Limb (tissue), 2 donors: ENCODE data around the gene THAP2.

Experiments used
- DNase-seq, 2 donors: peaks; one replicate each; pipeline ENCODE4 v3.0.0-alpha.2; 2016; ENCODE audit errors: extremely low spot score in 2 of 2

THAP2 gene

DNA sequence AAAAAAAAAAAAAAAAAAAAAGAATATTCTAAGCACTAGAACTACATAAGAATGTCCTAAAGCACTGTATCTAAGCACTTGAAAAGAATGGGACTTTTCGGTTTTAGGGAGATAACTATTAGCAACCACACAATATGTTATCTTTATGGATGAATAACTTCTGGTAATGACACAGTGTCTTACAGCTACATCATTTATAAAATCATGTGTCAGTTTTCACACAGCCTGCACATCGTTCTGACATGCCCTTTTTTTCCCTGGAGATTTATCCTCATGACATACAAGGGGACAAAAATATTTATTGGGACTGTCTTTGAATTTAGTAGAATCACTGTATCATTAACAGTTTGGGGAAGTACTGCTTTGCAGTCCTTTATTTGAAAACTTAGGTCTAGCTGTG is 39.1 kb downstream of the THAP2 start:
- no peak for DNase-seq

DNA sequence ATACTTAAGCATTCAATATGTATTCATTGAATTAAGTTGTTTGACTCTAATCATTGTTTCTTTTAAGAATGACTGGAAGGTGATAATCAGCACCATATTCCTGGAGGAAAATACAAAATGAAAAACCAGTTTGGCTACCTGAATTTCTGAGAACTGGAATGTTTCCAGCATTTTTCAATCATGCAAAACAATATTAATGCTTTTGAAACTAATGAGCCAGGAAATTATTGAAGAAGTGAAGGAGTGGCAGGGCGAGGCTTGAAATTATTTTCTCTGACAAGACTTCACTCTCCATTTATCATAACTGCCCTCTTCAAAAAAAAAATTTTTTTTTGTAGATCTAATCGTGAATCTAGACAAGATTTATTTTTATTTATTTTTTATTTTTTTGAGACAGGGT is 40.8 kb downstream of the THAP2 start:
- DNase-seq = no peak

- DNase-seq = no peak
These were observed 44.6 kb downstream of the THAP2 start for GRCh38 chr12:71708658-71709057.

GRCh38 chr12:71710276-71711125 is 46.4 kb downstream of the THAP2 start:
- no peak for DNase-seq

GRCh38 chr12:71718611-71719010 is 54.5 kb downstream of the THAP2 start:
- DNase-seq = no peak

DNA sequence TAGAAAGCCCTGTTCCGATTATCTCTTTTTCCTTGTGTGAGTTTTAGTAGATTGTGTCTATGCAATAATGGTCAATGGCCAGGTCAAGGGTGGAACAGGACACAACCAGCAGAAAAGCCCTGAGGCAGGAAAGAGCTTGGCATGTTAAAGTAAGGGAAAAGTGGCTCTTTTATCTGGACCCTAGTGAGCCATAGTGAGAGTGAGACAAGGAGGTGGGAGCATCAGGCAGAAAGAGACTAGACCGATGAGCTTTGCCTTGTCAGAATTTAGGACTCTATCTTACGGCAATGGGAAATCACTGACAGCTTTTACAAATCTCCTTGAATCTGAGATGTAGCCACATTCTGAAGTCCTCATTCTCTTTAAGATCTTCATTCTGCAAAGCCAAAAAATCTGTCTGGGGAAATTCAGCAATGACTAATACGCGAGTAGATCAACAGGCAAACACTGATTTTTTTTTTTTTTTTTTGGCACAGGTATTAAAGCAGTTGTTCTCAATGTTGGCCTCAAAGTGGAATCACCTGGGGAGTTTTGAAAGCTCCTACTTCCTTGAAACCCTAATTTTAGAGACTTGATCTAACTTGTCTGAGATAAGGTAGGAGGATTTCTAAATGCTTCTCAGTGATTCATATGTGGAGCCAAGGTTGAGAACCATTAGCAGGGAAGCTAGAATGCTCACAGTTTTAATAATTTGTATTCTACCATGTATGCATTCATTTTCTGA is 55.7 kb downstream of the THAP2 start:
- no peak for DNase-seq

- no peak for DNase-seq
These were observed 57.8 kb downstream of the THAP2 start for GRCh38 chr12:71721783-71722505.

DNA sequence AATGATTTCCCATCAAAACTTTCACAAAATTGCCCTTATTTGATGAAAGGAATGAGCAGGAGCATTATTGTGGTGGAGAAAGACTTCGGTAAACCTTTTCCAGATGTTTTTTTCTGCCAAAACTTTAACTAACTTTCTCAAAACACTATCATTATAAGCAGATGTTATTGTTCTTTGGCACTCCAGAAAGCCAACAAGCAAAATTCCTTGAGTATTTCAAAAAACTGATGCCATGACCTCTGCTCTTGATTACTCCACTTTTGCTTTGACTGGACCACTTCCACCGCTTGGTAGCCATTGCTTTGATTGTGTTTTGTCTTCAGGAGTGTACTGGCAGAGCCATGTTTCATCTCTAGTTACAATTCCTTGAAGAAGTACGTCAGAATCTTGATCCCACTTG is 60.9 kb downstream of the THAP2 start:
- no peak for DNase-seq

DNA sequence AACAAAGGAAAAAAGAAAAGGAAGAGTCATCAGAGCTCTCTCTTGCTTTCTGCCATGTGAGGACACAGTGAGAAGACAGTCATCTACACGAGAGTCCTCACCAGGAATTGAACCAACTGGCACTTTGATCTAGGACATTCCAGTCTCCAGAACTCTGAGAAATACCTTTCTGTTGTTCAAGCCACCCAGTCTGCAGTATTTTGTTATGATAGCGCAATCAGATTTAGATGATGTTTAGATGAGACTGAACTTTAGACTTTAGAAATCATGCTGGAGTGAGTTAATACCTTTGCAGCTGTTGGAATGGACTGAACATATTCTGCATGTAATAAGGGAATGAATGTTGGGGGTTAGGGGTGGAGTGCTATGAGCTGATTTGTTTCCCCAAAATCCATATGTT is 62.4 kb downstream of the THAP2 start:
- no peak for DNase-seq

DNA sequence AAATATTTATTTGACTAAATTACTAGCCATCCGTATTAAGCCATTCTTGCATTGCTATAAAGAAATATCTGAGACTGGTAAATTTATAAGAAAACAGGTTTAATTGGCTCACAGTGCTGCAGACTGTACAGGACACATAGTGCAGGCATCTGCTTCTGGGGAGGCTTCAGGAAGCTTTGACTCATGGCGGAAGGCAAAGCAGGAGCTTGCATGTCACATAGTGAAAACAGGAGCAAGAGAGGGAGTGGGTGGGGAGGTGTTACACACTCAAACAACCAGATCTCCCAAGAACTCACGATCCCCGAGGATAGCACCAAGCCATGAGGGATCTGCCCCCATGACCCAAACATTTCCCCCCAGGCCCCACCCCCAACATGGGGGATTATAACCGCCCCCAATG is 63.9 kb downstream of the THAP2 start:
- no peak for DNase-seq
